Measurements from ENCODE around the gene CDKL2. TPM values are rescaled to one million over a fixed set of nuclear protein-coding genes. Genes with fewer than 3 reads are reported as not detected.

Gene CDKL2
- polyA plus RNA-seq, 1 experiment: 0.38 TPM

GRCh38 chr4:75564023-75564422 is 66.3 kb downstream of the CDKL2 start:
- POLR2A ChIA-PET: no interaction called here
- no peaks in the 10 kb centered on the region for H3K27me3 ChIP-seq (ENCODE audit: control insufficient read depth, insufficient read depth, low read length)
- DNase-seq (ENCODE audit: low read depth): no peak
- no peak overlapping the region for H3K4me3 ChIP-seq (ENCODE audit: low read depth, low read length)
- CTCF ChIA-PET: no interaction called here
- H3K36me3 ChIP-seq (ENCODE audit: control insufficient read depth, insufficient read depth, low read length): no peaks in the 10 kb centered on the region
- no peak for TF ChIP-seq CTCF (IDR thresholded peaks at IDR 0.05; ENCODE audit: insufficient read depth, low read depth, low read length)

GRCh38 chr4:75561789-75562188 is 68.5 kb downstream of the CDKL2 start:
- no peak for DNase-seq (ENCODE audit: low read depth)
- no peaks in the 10 kb centered on the region for H3K36me3 ChIP-seq (ENCODE audit: control insufficient read depth, insufficient read depth, low read length)
- H3K4me3 ChIP-seq (ENCODE audit: low read depth, low read length): no peak overlapping the region
- no peaks in the 10 kb centered on the region for H3K27me3 ChIP-seq (ENCODE audit: control insufficient read depth, insufficient read depth, low read length)
- CTCF ChIA-PET: interaction anchor here (1.3 kb wide), 1 partner anchor 18 kb away, joined by 3 read pairs; no protein-coding TSS in a partner anchor
- POLR2A ChIA-PET: no interaction called here
- no peak for TF ChIP-seq CTCF (IDR thresholded peaks at IDR 0.05; ENCODE audit: insufficient read depth, low read depth, low read length)

GRCh38 chr4:75557696-75558095 is 72.6 kb downstream of the CDKL2 start:
- Histone ChIP-seq H3K4me3 (ENCODE audit: low read depth, low read length) (no peak overlapping the region), H3K27me3 (ENCODE audit: control insufficient read depth, insufficient read depth, low read length) (no peaks in the 10 kb centered on the region), H3K36me3 (ENCODE audit: control insufficient read depth, insufficient read depth, low read length) (no peaks in the 10 kb centered on the region)
- POLR2A ChIA-PET: no interaction called here
- no peak for TF ChIP-seq CTCF (IDR thresholded peaks at IDR 0.05; ENCODE audit: insufficient read depth, low read depth, low read length)
- CTCF ChIA-PET: no interaction called here
- DNase-seq (ENCODE audit: low read depth): no peak

- CTCF ChIA-PET: interaction anchor here (1.9 kb wide), 1 partner anchor 8 kb away, joined by 5 read pairs; no protein-coding TSS in a partner anchor
- no peak within 1 kb of the TSS for H3K4me3 ChIP-seq (ENCODE audit: low read depth, low read length)
These were observed 74.8 kb downstream of the CDKL2 start, which contains the start of gene ODAPH for GRCh38 chr4:75555294-75556164. Gene ODAPH, plus strand, starts transcription at chr4:75556066. Its CDS starts 17 bp downstream, at chr4:75556083.

More at GRCh38 chr4:75555294-75556164, 74.8 kb downstream of the CDKL2 start, which contains the start of gene ODAPH:
- peak; percentile 20; the same call in 1 of the 2 replicates for TF ChIP-seq CTCF (IDR thresholded peaks at IDR 0.05; ENCODE audit: insufficient read depth, low read depth, low read length)
- no peaks in the 10 kb centered on the region for H3K36me3 ChIP-seq (ENCODE audit: control insufficient read depth, insufficient read depth, low read length)
- POLR2A ChIA-PET: interaction anchor here (0.6 kb wide), 1 partner anchor 28 kb away, joined by 3 read pairs; no protein-coding TSS in a partner anchor
- no peaks in the 10 kb centered on the region for H3K27me3 ChIP-seq (ENCODE audit: control insufficient read depth, insufficient read depth, low read length)
- no peak for DNase-seq (ENCODE audit: low read depth)

Data from BJ (cell line).